Stimulated activated CD4-positive, alpha-beta T cell treated with anti-CD3 and anti-CD28 coated beads, Interleukin-4, amount 100 ng/mL, for 4 hours (primary cell): ENCODE data around the gene KLRC1.
"Not testable (repeated sequence)": the region's sequence is repeated elsewhere in the genome, so short reads cannot be mapped to it uniquely, and the experiment has no call there.

Source experiments
- DNase-seq, 2 experiments: peaks; one replicate each; pipeline ENCODE4 v3.0.0-alpha.2; 2020

The KLRC1 gene

GRCh38 chr12:10453156-10453555 is at the start of gene KLRC1:
Gene KLRC1 (minus strand): TSS chr12:10453377. CDS start chr12:10451156, 2,221 bp downstream.
- DNase-seq: no peak

- DNase-seq: no peak
Measured at GRCh38 chr12:10501030-10501429, 47.9 kb upstream of the KLRC1 start.

GRCh38 chr12:10498042-10498441 is 44.9 kb upstream of the KLRC1 start:
- no peak for DNase-seq

- DNase-seq: no peak
Measured at GRCh38 chr12:10497602-10498001, 44.4 kb upstream of the KLRC1 start.

- no peak for DNase-seq
Measured at GRCh38 chr12:10491766-10492165, 38.6 kb upstream of the KLRC1 start.

GRCh38 chr12:10487328-10487727 is 34.2 kb upstream of the KLRC1 start:
- not testable (repeated sequence) for DNase-seq

- not testable (repeated sequence) for DNase-seq
Measured at GRCh38 chr12:10481901-10482300, 28.7 kb upstream of the KLRC1 start.

- not testable (repeated sequence) for DNase-seq
Measured at GRCh38 chr12:10472808-10473207, 19.6 kb upstream of the KLRC1 start.

- no peak for DNase-seq
Measured at GRCh38 chr12:10469701-10470100, 16.5 kb upstream of the KLRC1 start.

GRCh38 chr12:10466311-10466710 is 13.1 kb upstream of the KLRC1 start:
- no peak for DNase-seq

- no peak for DNase-seq
Measured at GRCh38 chr12:10457760-10458159, 4.6 kb upstream of the KLRC1 start.

GRCh38 chr12:10456856-10457255 is 3.7 kb upstream of the KLRC1 start:
- no peak for DNase-seq

- no peak for DNase-seq
Measured at GRCh38 chr12:10455766-10456165, 2.6 kb upstream of the KLRC1 start.

GRCh38 chr12:10454531-10454930 is 1.4 kb upstream of the KLRC1 start:
- DNase-seq: no peak

GRCh38 chr12:10448236-10448635 is 4.9 kb downstream of the KLRC1 start:
- no peak for DNase-seq

GRCh38 chr12:10446052-10446451 is 7.1 kb downstream of the KLRC1 start:
- DNase-seq: not testable (repeated sequence)

GRCh38 chr12:10441144-10441543 is 12.0 kb downstream of the KLRC1 start:
- not testable (repeated sequence) for DNase-seq

GRCh38 chr12:10439608-10440274 is 13.4 kb downstream of the KLRC1 start:
- DNase-seq: not testable (repeated sequence)

- DNase-seq: not testable (repeated sequence)
Measured at GRCh38 chr12:10437601-10438000, 15.6 kb downstream of the KLRC1 start.

- not testable (repeated sequence) for DNase-seq
Measured at GRCh38 chr12:10435816-10436215, 17.4 kb downstream of the KLRC1 start, which contains the start of gene KLRC2. Gene KLRC2 (minus strand): TSS chr12:10436010. CDS start chr12:10435986, 24 bp downstream.

GRCh38 chr12:10430623-10431022 is 22.6 kb downstream of the KLRC1 start:
- DNase-seq: not testable (repeated sequence)

- DNase-seq: not testable (repeated sequence)
Measured at GRCh38 chr12:10425938-10426337, 27.2 kb downstream of the KLRC1 start.

GRCh38 chr12:10424260-10424899 is 28.8 kb downstream of the KLRC1 start:
- not testable (repeated sequence) for DNase-seq

- DNase-seq: not testable (repeated sequence)
Measured at GRCh38 chr12:10422159-10422558, 31.0 kb downstream of the KLRC1 start.
